Activated T-helper 17 cell treated with anti-CD3 and anti-CD28 coated beads, Interleukin-2, amount 50 U/mL, for 72 hours (primary cell): ENCODE measurements around the gene OR2A7. TPM values are rescaled to one million over a fixed set of nuclear protein-coding genes. Genes with fewer than 3 reads are reported as not detected.
"Not testable (repeated sequence)": the region's sequence is repeated elsewhere in the genome, so short reads cannot be mapped to it uniquely, and the experiment has no call there.

Source experiments
- ATAC-seq: fragments of 150-1000 bp; cut with Tn5 transposase; replicated peaks from 2 replicates; pipeline ENCODE4 v1.10.0; 2021; ENCODE audit warnings: mild to moderate bottlenecking, moderate library complexity
- H3K27ac Mint-ChIP-seq: one replicate; pipeline ENCODE4 v1.8.0; 2022; ENCODE audit warnings: mixed read lengths
- H3K27me3 Mint-ChIP-seq: one replicate; pipeline ENCODE4 v1.8.0; 2022; ENCODE audit warnings: mixed read lengths
- H3K36me3 Mint-ChIP-seq: one replicate; pipeline ENCODE4 v1.8.0; 2022; ENCODE audit warnings: low read depth, mild to moderate bottlenecking, mixed read lengths
- H3K4me1 Mint-ChIP-seq: one replicate; pipeline ENCODE4 v1.8.0; 2022; ENCODE audit warnings: mixed read lengths
- H3K4me3 Mint-ChIP-seq: one replicate; pipeline ENCODE4 v1.8.0; 2022; ENCODE audit warnings: mild to moderate bottlenecking, mixed read lengths
- H3K9me3 Mint-ChIP-seq: one replicate; pipeline ENCODE4 v1.8.0; 2022; ENCODE audit warnings: mixed read lengths
- total RNA-seq, 2 donors: library from RNA; stranded (reverse); gene quantifications; one replicate each; pipeline ENCODE4 v1.2.3, GENCODE V29; 2022

Gene OR2A7
- total RNA-seq, 2 donors from 2014 or later = 0.80 to 5.3 TPM

DNA sequence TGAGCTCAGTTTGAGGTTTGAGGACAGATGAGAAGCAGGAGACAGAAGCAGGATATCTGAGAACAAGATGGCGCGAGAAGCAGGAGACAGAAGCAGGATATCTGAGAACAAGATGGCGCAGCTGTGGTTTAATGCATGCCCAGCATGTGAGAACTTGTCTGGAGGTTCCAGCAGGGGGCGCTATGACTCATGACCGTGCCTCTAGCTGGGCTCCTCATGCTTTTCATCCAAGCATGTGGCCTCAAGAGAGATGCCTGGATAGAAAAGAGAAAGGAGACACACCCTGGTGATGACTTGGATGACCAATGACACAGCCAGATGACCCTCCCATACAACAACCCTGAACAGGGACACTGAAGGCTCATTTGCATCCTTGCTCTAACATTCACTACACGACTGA is 15.4 kb upstream of the OR2A7 start:
- not testable (repeated sequence) for H3K27ac Mint-ChIP-seq, H3K36me3 Mint-ChIP-seq, H3K9me3 Mint-ChIP-seq, H3K27me3 Mint-ChIP-seq, H3K4me3 Mint-ChIP-seq, H3K4me1 Mint-ChIP-seq
- ATAC-seq = peak; percentile 60

DNA sequence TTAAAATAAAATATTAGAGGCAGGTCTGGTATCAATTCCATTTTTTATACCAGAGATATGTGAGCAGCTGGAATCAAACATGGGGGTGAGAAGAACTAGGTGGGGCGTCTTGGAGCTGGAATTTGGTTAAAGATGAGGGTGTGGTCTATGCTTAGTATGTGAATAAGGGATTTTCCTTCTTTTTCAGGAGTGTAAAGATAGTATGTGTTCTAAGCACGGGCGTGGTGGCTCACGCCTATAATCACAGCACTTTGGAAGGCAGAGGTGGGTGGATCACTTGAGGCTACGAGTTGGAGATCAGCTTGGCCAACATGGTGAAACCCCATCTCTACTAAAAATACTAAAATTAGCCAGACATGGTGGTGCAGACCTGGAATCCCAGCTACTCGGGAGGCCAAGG is 10.7 kb upstream of the OR2A7 start:
- H3K27ac Mint-ChIP-seq, H3K36me3 Mint-ChIP-seq, ATAC-seq, H3K27me3 Mint-ChIP-seq, H3K4me3 Mint-ChIP-seq, H3K4me1 Mint-ChIP-seq, H3K9me3 Mint-ChIP-seq: not testable (repeated sequence)

DNA sequence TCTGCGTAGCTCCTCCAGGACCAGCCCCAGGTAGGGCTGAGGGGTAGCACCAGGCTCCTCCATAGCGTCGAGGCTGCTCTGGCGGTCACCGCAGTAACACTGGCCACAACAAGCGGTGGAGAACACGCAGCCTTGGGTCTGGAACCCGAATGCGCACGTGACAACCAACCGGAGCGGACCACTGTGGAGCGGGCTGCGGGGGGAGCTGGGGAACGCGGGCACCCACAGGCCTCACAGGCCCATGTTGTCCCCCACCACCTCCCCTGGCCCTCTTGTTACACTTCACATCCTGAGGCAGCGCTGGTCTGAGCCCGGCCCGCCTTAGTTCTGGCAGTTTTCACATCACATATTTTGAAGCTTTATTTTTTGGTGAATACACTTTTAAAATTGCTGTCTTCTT is 4.6 kb upstream of the OR2A7 start, which contains the start of gene CTAGE8:
TSS of gene CTAGE8 (minus strand) at position 101 of the 400 bp plus-strand sequence. CDS start at position 63, 38 bp downstream.
- H3K27ac Mint-ChIP-seq, H3K4me1 Mint-ChIP-seq, H3K4me3 Mint-ChIP-seq, H3K9me3 Mint-ChIP-seq, H3K27me3 Mint-ChIP-seq, H3K36me3 Mint-ChIP-seq, ATAC-seq: not testable (repeated sequence)

DNA sequence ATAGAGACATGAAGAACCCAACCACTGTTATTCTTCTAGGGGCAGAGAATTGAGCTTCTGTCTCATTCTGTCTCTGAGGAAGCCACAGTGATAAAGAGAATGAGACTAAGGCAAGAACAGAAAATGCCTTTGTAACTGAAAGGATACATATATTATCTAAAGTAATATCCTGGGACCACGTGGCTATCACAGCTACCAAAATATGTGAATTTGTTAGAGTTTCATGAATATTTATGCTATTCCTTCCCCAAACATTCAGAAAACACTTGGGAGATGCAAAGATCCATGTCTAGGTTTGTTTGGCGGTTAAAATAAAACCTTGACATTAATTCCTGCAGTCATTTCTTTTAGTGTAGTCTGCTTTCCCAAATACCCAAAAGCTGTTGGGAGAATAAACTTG is 2.5 kb downstream of the OR2A7 start:
- H3K9me3 Mint-ChIP-seq, H3K4me1 Mint-ChIP-seq, H3K27ac Mint-ChIP-seq: not testable (repeated sequence)

DNA sequence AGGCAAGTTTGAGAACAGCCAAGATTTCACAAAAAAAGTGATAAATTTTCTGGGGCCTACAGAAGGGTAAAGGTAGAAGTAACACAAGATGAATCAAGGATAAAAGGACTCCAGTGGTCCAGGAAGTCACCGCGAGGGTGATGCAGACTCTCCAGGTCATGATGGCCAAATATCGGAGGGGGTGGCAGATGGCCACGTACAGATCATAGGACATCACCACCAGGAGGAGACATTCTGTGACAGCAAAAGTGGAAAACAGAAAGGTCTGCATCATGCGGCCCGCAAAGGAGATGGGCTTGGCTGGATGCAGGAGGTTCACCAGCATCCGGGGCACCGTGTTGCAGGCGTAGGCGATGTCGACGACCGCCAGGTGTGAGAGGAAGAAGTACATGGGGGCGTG is 5.5 kb downstream of the OR2A7 start:
- not testable (repeated sequence) for H3K27me3 Mint-ChIP-seq, H3K9me3 Mint-ChIP-seq, H3K4me1 Mint-ChIP-seq, H3K36me3 Mint-ChIP-seq, ATAC-seq, H3K27ac Mint-ChIP-seq, H3K4me3 Mint-ChIP-seq

More for the DNA sequence above, 2.5 kb downstream of the OR2A7 start:
- H3K4me3 Mint-ChIP-seq, H3K27me3 Mint-ChIP-seq, ATAC-seq, H3K36me3 Mint-ChIP-seq: not testable (repeated sequence)

DNA sequence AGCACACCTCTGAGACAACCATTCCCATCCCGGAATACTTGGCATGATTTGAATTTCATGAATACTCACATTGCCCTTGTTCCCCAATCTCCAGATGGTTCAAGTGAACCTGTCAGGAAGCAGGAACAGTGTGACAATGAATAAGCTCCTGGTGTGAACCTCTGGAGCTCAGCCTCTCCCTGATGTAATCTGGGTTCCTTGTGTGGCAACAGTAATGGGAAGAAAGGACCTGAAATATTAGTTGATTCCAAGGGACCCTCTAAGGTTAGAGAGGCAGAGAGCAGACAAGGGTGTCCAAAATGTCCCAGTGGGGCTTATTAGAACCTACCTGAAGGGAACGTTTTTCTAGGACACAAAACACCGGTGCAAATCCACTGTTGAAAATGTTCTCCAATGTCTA is 8.5 kb downstream of the OR2A7 start:
- no peak overlapping the region for H3K4me3 Mint-ChIP-seq
- H3K4me1 Mint-ChIP-seq = no peaks in the 10 kb centered on the region
- no peaks in the 10 kb centered on the region for H3K27me3 Mint-ChIP-seq
- ATAC-seq = no peak
- no peak overlapping the region for H3K27ac Mint-ChIP-seq
- no peaks in the 10 kb centered on the region for H3K36me3 Mint-ChIP-seq
- no peaks in the 10 kb centered on the region for H3K9me3 Mint-ChIP-seq

GRCh38 chr7:144255471-144255897 is 9.1 kb downstream of the OR2A7 start:
- ATAC-seq = no peak
- H3K27me3 Mint-ChIP-seq = no peaks in the 10 kb centered on the region
- no peaks in the 10 kb centered on the region for H3K4me1 Mint-ChIP-seq
- H3K27ac Mint-ChIP-seq = no peak overlapping the region
- H3K4me3 Mint-ChIP-seq = no peak overlapping the region
- no peaks in the 10 kb centered on the region for H3K36me3 Mint-ChIP-seq
- no peaks in the 10 kb centered on the region for H3K9me3 Mint-ChIP-seq

GRCh38 chr7:144252307-144252706 is 12.3 kb downstream of the OR2A7 start:
- not testable (repeated sequence) for H3K4me3 Mint-ChIP-seq

GRCh38 chr7:144247674-144248330 is 16.8 kb downstream of the OR2A7 start:
- not testable (repeated sequence) for H3K36me3 Mint-ChIP-seq, H3K4me1 Mint-ChIP-seq, H3K4me3 Mint-ChIP-seq, H3K27ac Mint-ChIP-seq, H3K27me3 Mint-ChIP-seq, H3K9me3 Mint-ChIP-seq, ATAC-seq

More at GRCh38 chr7:144252307-144252706, 12.3 kb downstream of the OR2A7 start:
- ATAC-seq, H3K9me3 Mint-ChIP-seq, H3K27me3 Mint-ChIP-seq, H3K4me1 Mint-ChIP-seq, H3K36me3 Mint-ChIP-seq, H3K27ac Mint-ChIP-seq: not testable (repeated sequence)

- H3K9me3 Mint-ChIP-seq, H3K4me3 Mint-ChIP-seq, H3K27me3 Mint-ChIP-seq, H3K36me3 Mint-ChIP-seq, H3K27ac Mint-ChIP-seq, ATAC-seq, H3K4me1 Mint-ChIP-seq: not testable (repeated sequence)
Observed at GRCh38 chr7:144246967-144247366, 17.6 kb downstream of the OR2A7 start.

DNA sequence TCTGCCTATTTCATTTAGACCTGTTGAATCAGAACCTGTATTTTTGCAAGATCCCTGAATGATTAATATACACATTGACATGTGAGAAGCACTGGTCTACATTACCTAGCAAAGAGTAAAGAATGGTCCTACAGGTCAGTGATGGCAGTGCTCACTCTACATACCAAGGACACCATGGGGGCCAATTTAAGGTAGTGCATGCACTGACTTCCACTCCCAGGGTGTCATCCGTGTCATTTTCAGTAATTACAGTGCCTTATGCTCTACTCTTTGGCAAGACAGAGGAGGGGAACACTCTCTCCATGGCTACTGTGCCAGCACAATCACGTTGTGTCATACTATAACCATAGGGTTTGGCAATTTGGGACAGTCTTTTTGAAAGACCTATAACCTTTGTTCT is 19.2 kb downstream of the OR2A7 start:
- H3K27ac Mint-ChIP-seq, H3K4me3 Mint-ChIP-seq, H3K27me3 Mint-ChIP-seq, H3K9me3 Mint-ChIP-seq, H3K4me1 Mint-ChIP-seq, H3K36me3 Mint-ChIP-seq, ATAC-seq: not testable (repeated sequence)

DNA sequence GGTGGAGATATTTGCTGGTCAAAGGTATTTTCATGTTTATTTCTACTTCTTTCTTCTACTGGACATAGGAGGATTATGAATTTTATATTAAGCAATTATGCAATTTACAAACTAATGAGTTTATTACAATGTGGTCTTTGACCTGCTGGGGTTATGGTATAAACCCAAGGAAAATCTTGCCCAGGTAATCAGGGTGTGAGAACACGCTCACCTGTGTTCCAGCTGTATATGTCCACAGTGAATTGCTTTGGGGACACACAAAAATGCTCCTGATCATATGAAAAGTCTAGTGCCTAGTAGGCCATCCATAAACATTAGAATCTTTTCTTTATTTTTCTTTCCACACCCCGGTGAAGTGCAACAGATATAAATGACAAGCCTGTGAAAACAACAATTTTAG is 25.2 kb downstream of the OR2A7 start, which contains the start of gene OR2A42:
TSS of gene OR2A42 (minus strand) at position 241 of the 400 bp plus-strand sequence. CDS start 6,762 bp downstream, outside the sequence.
- H3K4me1 Mint-ChIP-seq, H3K4me3 Mint-ChIP-seq, H3K36me3 Mint-ChIP-seq, ATAC-seq, H3K27ac Mint-ChIP-seq, H3K27me3 Mint-ChIP-seq, H3K9me3 Mint-ChIP-seq: not testable (repeated sequence)

- not testable (repeated sequence) for H3K4me1 Mint-ChIP-seq, H3K27me3 Mint-ChIP-seq, ATAC-seq, H3K36me3 Mint-ChIP-seq, H3K4me3 Mint-ChIP-seq, H3K9me3 Mint-ChIP-seq, H3K27ac Mint-ChIP-seq
Observed at GRCh38 chr7:144238530-144239082, 26.0 kb downstream of the OR2A7 start.

- H3K36me3 Mint-ChIP-seq, ATAC-seq, H3K9me3 Mint-ChIP-seq, H3K27ac Mint-ChIP-seq, H3K27me3 Mint-ChIP-seq, H3K4me1 Mint-ChIP-seq, H3K4me3 Mint-ChIP-seq: not testable (repeated sequence)
Observed at GRCh38 chr7:144233039-144233438, 31.6 kb downstream of the OR2A7 start.

- not testable (repeated sequence) for H3K36me3 Mint-ChIP-seq, H3K9me3 Mint-ChIP-seq, ATAC-seq, H3K4me1 Mint-ChIP-seq, H3K27me3 Mint-ChIP-seq, H3K27ac Mint-ChIP-seq, H3K4me3 Mint-ChIP-seq
Observed at GRCh38 chr7:144231027-144231426, 33.6 kb downstream of the OR2A7 start.
